Esophagus muscularis mucosa (tissue), 2 donors: ENCODE data around the gene PPP6C.

Experiments used
- POLR2A ChIP-seq: fragments of 450-650 bp; IDR thresholded peaks from one replicate; pipeline ENCODE4 v1.6.1; 2017; ENCODE audit warnings: antibody characterized with exemption, moderate library complexity, mild to moderate bottlenecking, low read depth
- POLR2AphosphoS5 ChIP-seq, 2 donors: sonication (generic); formaldehyde crosslinking; IDR thresholded peaks; one replicate each; pipeline ENCODE4 v1.6.1; 2017; ENCODE audit warnings: antibody characterized with exemption in 2 of 2

- TF ChIP-seq POLR2AphosphoS5 (IDR thresholded peaks at IDR 0.05) (no peak), POLR2A (no peak)
These were observed 89.8 kb downstream of the PPP6C start for GRCh38 chr9:125099816-125100215.
